ENCODE results near the gene PPFIBP2. TPM values are rescaled to one million over a fixed set of nuclear protein-coding genes. Genes with fewer than 3 reads are reported as not detected.

PPFIBP2 gene
- total RNA-seq, 4 donors from 2014 or later = 8.0 to 26.5 (median 11.3) TPM

- Histone ChIP-seq H3K9me3 (no peaks in the 10 kb centered on the region), H3K4me1 (peaks cover 0 to 8% (median 0%) of the 10 kb centered on the region in 3 donors), H3K36me3 (no peaks in the 10 kb centered on the region), H3K27me3 (no peaks in the 10 kb centered on the region), H3K4me3 (no peak overlapping the region), H3K27ac (no peak overlapping the region)
- 21 to 80% methylated on average over 3 to 5 of the region's 6 CpGs for WGBS, 2 donors (ENCODE audit: low coverage in 1 of 2)
- TF ChIP-seq POLR2AphosphoS5 (IDR thresholded peaks at IDR 0.05) = no peak
- TF ChIP-seq CTCF (IDR thresholded peaks at IDR 0.05) = no peak
- no peak for TF ChIP-seq POLR2A (IDR thresholded peaks at IDR 0.05)
- TF ChIP-seq EP300 (IDR thresholded peaks at IDR 0.05) = no peak
- ATAC-seq = no peak
These were observed 23.5 kb downstream of the PPFIBP2 start for GRCh38 chr11:7537265-7537664.

- 46 to 55% methylated on average over 3 to 5 of the region's 8 CpGs for WGBS, 2 donors (ENCODE audit: low coverage in 1 of 2)
- ATAC-seq = peak; percentile 65
- H3K36me3 ChIP-seq = no peaks in the 10 kb centered on the region
- H3K27ac ChIP-seq = peak overlapping the region in 2 of 4 donors; percentile 12 to 36
- no peak for TF ChIP-seq POLR2AphosphoS5 (IDR thresholded peaks at IDR 0.05)
- no peak for TF ChIP-seq POLR2A (IDR thresholded peaks at IDR 0.05)
- no peak for TF ChIP-seq CTCF (IDR thresholded peaks at IDR 0.05)
- TF ChIP-seq EP300 (IDR thresholded peaks at IDR 0.05) = no peak
- no peaks in the 10 kb centered on the region for H3K9me3 ChIP-seq
- peaks cover 0 to 8% (median 0%) of the 10 kb centered on the region in 3 donors for H3K4me1 ChIP-seq
- no peaks in the 10 kb centered on the region for H3K27me3 ChIP-seq
- H3K4me3 ChIP-seq = no peak overlapping the region
These were observed 24.2 kb downstream of the PPFIBP2 start for GRCh38 chr11:7538031-7538430.

- WGBS, 2 donors (ENCODE audit: low coverage in 1 of 2) = 60 to 66% methylated on average over 2 to 8 of the region's 12 CpGs
- Histone ChIP-seq H3K36me3 (no peaks in the 10 kb centered on the region), H3K9me3 (no peaks in the 10 kb centered on the region), H3K27ac (peak overlapping the region in 2 of 4 donors; percentile 12 to 36), H3K27me3 (no peaks in the 10 kb centered on the region), H3K4me3 (no peak overlapping the region), H3K4me1 (peaks cover 0 to 5% (median 0%) of the 10 kb centered on the region in 3 donors)
- no peak for ATAC-seq
- no peak for TF ChIP-seq POLR2A (IDR thresholded peaks at IDR 0.05)
- no peak for TF ChIP-seq POLR2AphosphoS5 (IDR thresholded peaks at IDR 0.05)
- no peak for TF ChIP-seq EP300 (IDR thresholded peaks at IDR 0.05)
- TF ChIP-seq CTCF (IDR thresholded peaks at IDR 0.05) = no peak
These were observed 25.0 kb downstream of the PPFIBP2 start for GRCh38 chr11:7538466-7539454.

- H3K4me3 ChIP-seq = no peak overlapping the region
- ATAC-seq = no peak
- no peak overlapping the region for H3K27ac ChIP-seq
- H3K36me3 ChIP-seq = no peaks in the 10 kb centered on the region
- H3K9me3 ChIP-seq = no peaks in the 10 kb centered on the region
- H3K4me1 ChIP-seq = peaks cover 0 to 3% (median 0%) of the 10 kb centered on the region in 3 donors
- TF ChIP-seq POLR2A (IDR thresholded peaks at IDR 0.05) = no peak
- no peak for TF ChIP-seq POLR2AphosphoS5 (IDR thresholded peaks at IDR 0.05)
- TF ChIP-seq EP300 (IDR thresholded peaks at IDR 0.05) = no peak
- no peak for TF ChIP-seq CTCF (IDR thresholded peaks at IDR 0.05)
- no peaks in the 10 kb centered on the region for H3K27me3 ChIP-seq
- WGBS, 2 donors (ENCODE audit: low coverage in 1 of 2) = 92 to 96% methylated on average over 4 to 6 of the region's 8 CpGs
These were observed 27.2 kb downstream of the PPFIBP2 start for GRCh38 chr11:7540830-7541555.
